AG08395 (cell line): ENCODE data around the gene MT1A.
"Not testable (repeated sequence)": the region's sequence is repeated elsewhere in the genome, so short reads cannot be mapped to it uniquely, and the experiment has no call there.

Experiments
- DNase-seq: peaks from one replicate; pipeline ENCODE4 v3.0.0; 2012; ENCODE audit warnings: mixed read lengths, low spot score

MT1A gene

GRCh38 chr16:56657555-56658326 lies 19.3 kb downstream of the MT1A start, which contains the start of gene MT1F:
TSS of gene MT1F (plus strand) at chr16:56657959. CDS start at chr16:56658059, 100 bp downstream.
- peak; percentile 33 for DNase-seq

- DNase-seq = no peak
These were observed 19.9 kb downstream of the MT1A start for GRCh38 chr16:56658327-56658875.

GRCh38 chr16:56662357-56663354 lies 24.2 kb downstream of the MT1A start:
- DNase-seq = no peak

GRCh38 chr16:56664506-56664905 lies 26.0 kb downstream of the MT1A start:
- DNase-seq = no peak

- not testable (repeated sequence) for DNase-seq
These were observed 27.1 kb downstream of the MT1A start for GRCh38 chr16:56665286-56666261.

- DNase-seq = no peak
These were observed 29.4 kb downstream of the MT1A start, which contains the start of gene MT1G for GRCh38 chr16:56667581-56668571. TSS of gene MT1G (minus strand) at chr16:56668065. CDS start at chr16:56667993, 72 bp downstream.

GRCh38 chr16:56669005-56669839 lies 30.8 kb downstream of the MT1A start, which contains the start of gene MT1H:
TSS of gene MT1H (plus strand) at chr16:56669814. CDS start at chr16:56669885, 71 bp downstream.
- no peak for DNase-seq

GRCh38 chr16:56669840-56670619 lies 31.6 kb downstream of the MT1A start:
- DNase-seq = no peak

- DNase-seq = no peak
These were observed 32.1 kb downstream of the MT1A start for GRCh38 chr16:56670620-56670934.

GRCh38 chr16:56671691-56672090 lies 33.2 kb downstream of the MT1A start:
- not testable (repeated sequence) for DNase-seq

GRCh38 chr16:56672171-56672570 lies 33.7 kb downstream of the MT1A start:
- not testable (repeated sequence) for DNase-seq

- DNase-seq = no peak
These were observed 34.5 kb downstream of the MT1A start for GRCh38 chr16:56672761-56673536.

- no peak for DNase-seq
These were observed 35.5 kb downstream of the MT1A start for GRCh38 chr16:56673921-56674320.

GRCh38 chr16:56674570-56674969 lies 36.1 kb downstream of the MT1A start:
- not testable (repeated sequence) for DNase-seq

- no peak for DNase-seq
These were observed 37.3 kb downstream of the MT1A start for GRCh38 chr16:56675685-56676210.

- DNase-seq = no peak
These were observed 39.0 kb downstream of the MT1A start for GRCh38 chr16:56677474-56677873.
